ENCODE data around the gene FITM2. TPM values are rescaled to one million over a fixed set of nuclear protein-coding genes. Genes with fewer than 3 reads are reported as not detected.

FITM2 gene
- total RNA-seq, 6 donors from 2014 or later = 8.7 to 15.7 (median 10.9) TPM

- no peaks in the 10 kb centered on the region for H3K9me3 ChIP-seq
- H3K27me3 ChIP-seq = no peaks in the 10 kb centered on the region
- H3K27ac ChIP-seq = peak overlapping the region; percentile 62 to 87 (median 79)
- peaks cover 0 to 9% (median 0%) of the 10 kb centered on the region in 4 donors for H3K36me3 ChIP-seq
- ATAC-seq (ENCODE audit: low FRiP score in 2 of 2) (peak; percentile 15 to 63), DNase-seq (peak; percentile 26 to 46)
- peak overlapping the region; percentile 81 to 96 (median 90) for H3K4me3 ChIP-seq
- 30 to 31% methylated on average over 9 to 17 of the region's 17 CpGs for WGBS, 2 donors
- TF ChIP-seq CTCF (IDR thresholded peaks at IDR 0.05) = no peak
- no peak for TF ChIP-seq EP300 (IDR thresholded peaks at IDR 0.05)
- TF ChIP-seq POLR2A (IDR thresholded peaks at IDR 0.05) = no peak
- no peak for TF ChIP-seq POLR2AphosphoS5 (IDR thresholded peaks at IDR 0.05)
- H3K4me1 ChIP-seq = peaks cover 14 to 24% (median 17%) of the 10 kb centered on the region in 4 donors
These were observed 989 bp downstream of the FITM2 start for GRCh38 chr20:44309763-44310663.

GRCh38 chr20:44306927-44307326, 4.1 kb downstream of the FITM2 start:
- TF ChIP-seq POLR2AphosphoS5 (IDR thresholded peaks at IDR 0.05) = no peak
- no peak for TF ChIP-seq POLR2A (IDR thresholded peaks at IDR 0.05)
- TF ChIP-seq EP300 (IDR thresholded peaks at IDR 0.05) = no peak
- TF ChIP-seq CTCF (IDR thresholded peaks at IDR 0.05) = no peak
- WGBS, 2 donors = 92 to 93% methylated on average over 9 of the region's 9 CpGs
- H3K36me3 ChIP-seq = peaks cover 0 to 9% (median 0%) of the 10 kb centered on the region in 4 donors
- no peak overlapping the region for H3K27ac ChIP-seq
- DNase-seq (peak in 1 of 2 donors; percentile 52), ATAC-seq (ENCODE audit: low FRiP score in 2 of 2) (no peak)
- no peaks in the 10 kb centered on the region for H3K27me3 ChIP-seq
- no peaks in the 10 kb centered on the region for H3K9me3 ChIP-seq
- peaks cover 14 to 35% (median 17%) of the 10 kb centered on the region in 4 donors for H3K4me1 ChIP-seq
- no peak overlapping the region for H3K4me3 ChIP-seq

GRCh38 chr20:44304383-44304782, 6.6 kb downstream of the FITM2 start:
- ATAC-seq (ENCODE audit: low FRiP score in 2 of 2) = no peak
- peaks cover under 1 to 18% (median 1%) of the 10 kb centered on the region in 4 donors for H3K4me1 ChIP-seq
- H3K27me3 ChIP-seq = no peaks in the 10 kb centered on the region
- H3K4me3 ChIP-seq = no peak overlapping the region
- H3K9me3 ChIP-seq = no peaks in the 10 kb centered on the region
- TF ChIP-seq EP300 (IDR thresholded peaks at IDR 0.05) (no peak), CTCF (IDR thresholded peaks at IDR 0.05) (no peak), POLR2A (IDR thresholded peaks at IDR 0.05) (no peak), POLR2AphosphoS5 (IDR thresholded peaks at IDR 0.05) (no peak)
- no peak for DNase-seq
- no peak overlapping the region for H3K27ac ChIP-seq
- peaks cover 0 to 9% (median 0%) of the 10 kb centered on the region in 4 donors for H3K36me3 ChIP-seq

GRCh38 chr20:44302736-44303135, 8.3 kb downstream of the FITM2 start:
- ATAC-seq (ENCODE audit: low FRiP score in 2 of 2) (no peak), DNase-seq (no peak)
- no peak overlapping the region for H3K27ac ChIP-seq
- H3K4me3 ChIP-seq = no peak overlapping the region
- WGBS, 2 donors = 74 to 82% methylated on average over 8 of the region's 8 CpGs
- TF ChIP-seq POLR2AphosphoS5 (IDR thresholded peaks at IDR 0.05) (no peak), POLR2A (IDR thresholded peaks at IDR 0.05) (no peak), CTCF (IDR thresholded peaks at IDR 0.05) (no peak), EP300 (IDR thresholded peaks at IDR 0.05) (no peak)
- H3K36me3 ChIP-seq = peaks cover 0 to 9% (median 0%) of the 10 kb centered on the region in 4 donors
- no peaks in the 10 kb centered on the region for H3K27me3 ChIP-seq
- H3K4me1 ChIP-seq = peaks cover 0 to 14% (median 0%) of the 10 kb centered on the region in 4 donors
- no peaks in the 10 kb centered on the region for H3K9me3 ChIP-seq

Measured in upper lobe of left lung (tissue), 6 donors.